ENCODE results near the gene TMEM247. TPM values are rescaled to one million over a fixed set of nuclear protein-coding genes. Genes with fewer than 3 reads are reported as not detected.

The TMEM247 gene
- total RNA-seq, 1 donor from 2014 or later, result not detected

GRCh38 chr2:46508759-46509158 is 29.4 kb downstream of the TMEM247 start:
- Histone ChIP-seq H3K4me3 (no peak overlapping the region), H3K9me3 (replicated peaks) (no peaks in the 10 kb centered on the region), H3K36me3 (no peaks in the 10 kb centered on the region), H3K4me1 (no peaks in the 10 kb centered on the region), H3K27me3 (ENCODE audit: low read depth) (no peaks in the 10 kb centered on the region), H3K27ac (replicated peaks) (no peak overlapping the region)
- DNase-seq, result no peak
- TF ChIP-seq CTCF (IDR thresholded peaks at IDR 0.05; ENCODE audit: borderline replicate concordance), result no peak
- intact Hi-C loops (cut with micrococcal nuclease), result no loop called here

DNA sequence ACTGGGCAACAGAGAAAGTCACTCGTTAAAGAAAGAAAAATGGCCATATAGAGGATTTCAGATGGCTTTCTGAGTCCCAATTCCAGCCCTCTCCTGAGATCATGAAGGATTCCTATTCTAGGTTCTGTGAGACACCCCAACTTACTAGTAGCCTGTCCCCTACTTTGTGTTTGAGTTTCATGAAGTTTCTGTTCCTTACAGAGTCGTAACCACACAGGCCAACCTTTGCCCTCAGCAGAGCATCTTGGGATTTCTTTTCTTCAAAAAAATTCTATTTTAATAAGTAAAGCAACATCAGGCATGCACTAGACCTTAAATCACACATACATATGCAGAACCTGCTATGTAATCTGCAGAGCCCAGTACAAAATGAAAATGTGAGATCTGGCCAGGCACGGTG is 30.4 kb downstream of the TMEM247 start:
- intact Hi-C loops (cut with micrococcal nuclease), result no loop called here
- no peaks in the 10 kb centered on the region for H3K36me3 ChIP-seq
- H3K4me1 ChIP-seq, result no peaks in the 10 kb centered on the region
- H3K4me3 ChIP-seq, result no peak overlapping the region
- no peak overlapping the region for H3K27ac ChIP-seq (replicated peaks)
- peaks cover 10% of the 10 kb centered on the region for H3K9me3 ChIP-seq (replicated peaks)
- H3K27me3 ChIP-seq (ENCODE audit: low read depth), result no peaks in the 10 kb centered on the region
- DNase-seq, result no peak
- TF ChIP-seq CTCF (IDR thresholded peaks at IDR 0.05; ENCODE audit: borderline replicate concordance), result no peak

GRCh38 chr2:46510598-46511177 is 31.3 kb downstream of the TMEM247 start:
- H3K36me3 ChIP-seq, result no peaks in the 10 kb centered on the region
- intact Hi-C loops (cut with micrococcal nuclease), result no loop called here
- DNase-seq, result no peak
- no peak for TF ChIP-seq CTCF (IDR thresholded peaks at IDR 0.05; ENCODE audit: borderline replicate concordance)
- no peaks in the 10 kb centered on the region for H3K4me1 ChIP-seq
- no peak overlapping the region for H3K27ac ChIP-seq (replicated peaks)
- H3K27me3 ChIP-seq (ENCODE audit: low read depth), result no peaks in the 10 kb centered on the region
- no peak overlapping the region for H3K4me3 ChIP-seq
- peaks cover 18% of the 10 kb centered on the region for H3K9me3 ChIP-seq (replicated peaks)

GRCh38 chr2:46512185-46512584 is 32.8 kb downstream of the TMEM247 start:
- peaks cover 33% of the 10 kb centered on the region for H3K9me3 ChIP-seq (replicated peaks)
- no peak overlapping the region for H3K4me3 ChIP-seq
- DNase-seq, result no peak
- H3K27ac ChIP-seq (replicated peaks), result no peak overlapping the region
- no peak for TF ChIP-seq CTCF (IDR thresholded peaks at IDR 0.05; ENCODE audit: borderline replicate concordance)
- no peaks in the 10 kb centered on the region for H3K4me1 ChIP-seq
- no peaks in the 10 kb centered on the region for H3K27me3 ChIP-seq (ENCODE audit: low read depth)
- intact Hi-C loops (cut with micrococcal nuclease), result no loop called here
- H3K36me3 ChIP-seq, result peaks cover 5% of the 10 kb centered on the region

GRCh38 chr2:46514738-46515137 is 35.4 kb downstream of the TMEM247 start:
- no peak for DNase-seq
- peaks cover 5% of the 10 kb centered on the region for H3K36me3 ChIP-seq
- H3K27me3 ChIP-seq (ENCODE audit: low read depth), result no peaks in the 10 kb centered on the region
- peaks cover 35% of the 10 kb centered on the region for H3K9me3 ChIP-seq (replicated peaks)
- TF ChIP-seq CTCF (IDR thresholded peaks at IDR 0.05; ENCODE audit: borderline replicate concordance), result no peak
- peaks cover 11% of the 10 kb centered on the region for H3K4me1 ChIP-seq
- H3K4me3 ChIP-seq, result no peak overlapping the region
- no peak overlapping the region for H3K27ac ChIP-seq (replicated peaks)
- intact Hi-C loops (cut with micrococcal nuclease), result no loop called here
